ENCODE results near the gene NFIX. TPM values are rescaled to one million over a fixed set of nuclear protein-coding genes. Genes with fewer than 3 reads are reported as not detected.
A peak's percentile ranks its signal among the peaks of the same experiment; 100 is the strongest.

NFIX gene
- polyA plus RNA-seq, 1 donor (not counting 4 experiments of a cell fraction or from before 2014, with no cell fraction given) = 5.2 TPM

- peaks cover 2% of the 10 kb centered on the region for H3K9me1 ChIP-seq (ENCODE audit: control insufficient read depth, extremely low read depth, insufficient read depth, low read length)
- dilution Hi-C loops (cut with MboI; ENCODE audit: extremely low pct_ligation_motif_present, low sequenced_read_pairs) = no loop called here
- H3K4me2 ChIP-seq (ENCODE audit: control insufficient read depth, extremely low read depth, insufficient read depth, low read depth, low read length) = no peak overlapping the region
- FAIRE-seq = no peak
- TF ChIP-seq CTCF (optimal IDR thresholded peaks at IDR 0.05 in 1 of 3, IDR thresholded peaks at IDR 0.05 in 1 of 3, conservative IDR thresholded peaks at IDR 0.05 in 1 of 3; ENCODE audit: extremely low read depth in 1 of 3, insufficient read depth in 2 of 3, low read length in 3 of 3) = no peak
- no peak for TF ChIP-seq EZH2 (IDR thresholded peaks at IDR 0.05; ENCODE audit: low read length)
- H3K79me2 ChIP-seq (ENCODE audit: control insufficient read depth, insufficient read depth, low read length) = peaks cover 51% of the 10 kb centered on the region
- peaks cover 26% of the 10 kb centered on the region for H3K4me1 ChIP-seq (ENCODE audit: control insufficient read depth, extremely low read depth, insufficient read depth, low read length)
- H3K27me3 ChIP-seq (ENCODE audit: control insufficient read depth, extremely low read depth, insufficient read depth, low read length) = no peaks in the 10 kb centered on the region
- no peaks in the 10 kb centered on the region for H4K20me1 ChIP-seq (ENCODE audit: control insufficient read depth, extremely low read depth, insufficient read depth, low read length)
- no peak overlapping the region for H2AFZ ChIP-seq (ENCODE audit: control insufficient read depth, low read length)
- H3K4me3 ChIP-seq (ENCODE audit: control insufficient read depth in 2 of 3, extremely low read depth in 1 of 3, insufficient read depth in 2 of 3, low read depth in 1 of 3, low read length in 3 of 3) = no peak overlapping the region
- H3K36me3 ChIP-seq (ENCODE audit: control insufficient read depth in 2 of 2, extremely low read depth in 1 of 2, insufficient read depth in 2 of 2, low read length in 2 of 2) = peaks cover 39 to 48% of the 10 kb centered on the region in 2 experiments
- H3K27ac ChIP-seq (ENCODE audit: control insufficient read depth, insufficient read depth, low read length) = peak overlapping the region; percentile 26
- no peaks in the 10 kb centered on the region for H3K9me3 ChIP-seq (ENCODE audit: control insufficient read depth, low read depth, low read length)
- DNase-seq (ENCODE audit: low read depth, low spot score) = no peak
- H3K9ac ChIP-seq (ENCODE audit: control insufficient read depth, extremely low read depth, insufficient read depth, low read length) = no peak overlapping the region
These were observed 42.7 kb upstream of the NFIX start for GRCh38 chr19:12952488-12953137.

DNA sequence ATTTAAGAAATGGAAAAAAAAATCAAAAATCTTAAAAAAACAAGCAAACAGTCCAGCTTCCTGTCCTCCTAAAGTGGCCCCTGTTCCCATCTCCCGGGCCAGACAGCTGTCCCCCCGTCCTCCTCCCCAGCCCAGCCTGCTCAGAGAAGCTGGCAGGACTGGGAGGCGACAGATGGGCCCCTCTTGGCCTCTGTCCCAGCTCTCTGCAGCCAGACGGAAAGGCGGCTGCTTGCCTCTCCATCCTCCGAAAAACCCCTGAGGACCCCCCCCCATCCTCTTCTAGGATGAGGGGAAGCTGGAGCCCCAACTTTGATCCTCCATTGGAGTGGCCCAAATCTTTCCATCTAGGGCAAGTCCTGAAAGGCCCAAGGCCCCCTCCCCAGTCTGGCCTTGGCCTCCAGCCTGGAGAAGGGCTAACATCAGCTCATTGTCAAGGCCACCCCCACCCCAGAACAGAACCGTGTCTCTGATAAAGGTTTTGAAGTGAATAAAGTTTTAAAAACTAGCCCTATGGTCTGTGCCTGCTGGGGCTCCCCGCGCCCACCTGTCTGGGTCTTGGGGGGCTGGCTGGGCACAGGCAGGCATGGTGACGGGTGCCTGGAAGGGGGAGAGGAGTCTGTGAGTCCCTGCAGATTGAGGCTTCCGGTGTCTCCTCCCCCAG lies 42.0 kb upstream of the NFIX start:
- dilution Hi-C loops (cut with MboI; ENCODE audit: extremely low pct_ligation_motif_present, low sequenced_read_pairs) = no loop called here
- no peak for FAIRE-seq
- no peak overlapping the region for H3K4me3 ChIP-seq (ENCODE audit: control insufficient read depth in 2 of 3, extremely low read depth in 1 of 3, insufficient read depth in 2 of 3, low read depth in 1 of 3, low read length in 3 of 3)
- no peaks in the 10 kb centered on the region for H3K9me3 ChIP-seq (ENCODE audit: control insufficient read depth, low read depth, low read length)
- no peaks in the 10 kb centered on the region for H3K27me3 ChIP-seq (ENCODE audit: control insufficient read depth, extremely low read depth, insufficient read depth, low read length)
- H3K27ac ChIP-seq (ENCODE audit: control insufficient read depth, insufficient read depth, low read length) = no peak overlapping the region
- no peak overlapping the region for H3K4me2 ChIP-seq (ENCODE audit: control insufficient read depth, extremely low read depth, insufficient read depth, low read depth, low read length)
- H3K36me3 ChIP-seq (ENCODE audit: control insufficient read depth in 2 of 2, extremely low read depth in 1 of 2, insufficient read depth in 2 of 2, low read length in 2 of 2) = peaks cover 35 to 42% of the 10 kb centered on the region in 2 experiments
- peaks cover 26% of the 10 kb centered on the region for H3K4me1 ChIP-seq (ENCODE audit: control insufficient read depth, extremely low read depth, insufficient read depth, low read length)
- TF ChIP-seq CTCF (optimal IDR thresholded peaks at IDR 0.05 in 1 of 3, IDR thresholded peaks at IDR 0.05 in 1 of 3, conservative IDR thresholded peaks at IDR 0.05 in 1 of 3; ENCODE audit: extremely low read depth in 1 of 3, insufficient read depth in 2 of 3, low read length in 3 of 3) = no peak
- TF ChIP-seq EZH2 (IDR thresholded peaks at IDR 0.05; ENCODE audit: low read length) = no peak
- H3K9ac ChIP-seq (ENCODE audit: control insufficient read depth, extremely low read depth, insufficient read depth, low read length) = no peak overlapping the region
- peaks cover 46% of the 10 kb centered on the region for H3K79me2 ChIP-seq (ENCODE audit: control insufficient read depth, insufficient read depth, low read length)
- no peak overlapping the region for H2AFZ ChIP-seq (ENCODE audit: control insufficient read depth, low read length)
- DNase-seq (ENCODE audit: low read depth, low spot score) = no peak
- H3K9me1 ChIP-seq (ENCODE audit: control insufficient read depth, extremely low read depth, insufficient read depth, low read length) = peaks cover 2% of the 10 kb centered on the region
- no peaks in the 10 kb centered on the region for H4K20me1 ChIP-seq (ENCODE audit: control insufficient read depth, extremely low read depth, insufficient read depth, low read length)
